H1 (cell line): ENCODE results near the gene APMAP. TPM values are rescaled to one million over a fixed set of nuclear protein-coding genes. Genes with fewer than 3 reads are reported as not detected.

ENCODE experiments used
- GABPA ChIP-seq: IDR thresholded peaks from 2 replicates; pipeline ENCODE4 v1.6.1; 2011; ENCODE audit warnings: mild to moderate bottlenecking, low read length, moderate library complexity, borderline replicate concordance; ENCODE audit not compliant: insufficient read depth
- JUN ChIP-seq: IDR thresholded peaks from 2 replicates; pipeline ENCODE4 v1.6.1; 2011; ENCODE audit warnings: low read depth, mild to moderate bottlenecking, improper control_type of control experiment, low read length
- JUND ChIP-seq: IDR thresholded peaks from 2 replicates; pipeline ENCODE4 v1.6.1; 2011; ENCODE audit warnings: mild to moderate bottlenecking, improper control_type of control experiment, low read length
- PHF8 ChIP-seq: fragments of 200-600 bp; sonication (generic); conservative IDR thresholded peaks from 2 replicates; pipeline ENCODE4 v1.7.1; 2012; ENCODE audit warnings: low read depth, mild to moderate bottlenecking, inconsistent platforms, low read length, moderate library complexity
- SUZ12 ChIP-seq: fragments of 200-600 bp; sonication (generic); IDR thresholded peaks from 2 replicates; pipeline ENCODE4 v1.6.1; 2012; ENCODE audit warnings: mild to moderate bottlenecking, inconsistent platforms, low read length, moderate library complexity, mixed read lengths
- polyA plus RNA-seq, 7 experiments: library from polyadenylated mRNA; depleted of rRNA in 3 of 7; stranded (reverse) in 5 of 7; unstranded in 2 of 7; fragments of >200 nt in 5 of 7; fragments of 200-250 nt in 2 of 7; gene quantifications; 1 replicate in 5 of 7; 2 replicates in 1 of 7; 4 replicates in 1 of 7; pipeline versions ENCODE4 v1.2.1 to v1.2.3, GENCODE V29; 2011 to 2013; ENCODE audit warnings: missing spikeins in 2 of 7, mixed read lengths in 2 of 7
- total RNA-seq: library from RNA; stranded (reverse); fragmentation: NEBNext Ultra II Directional; extraction: Animal tissue kit (Norgen Biotek cat#: 25700); gene quantifications from 2 replicates; pipeline ENCODE4 v1.2.1, GENCODE V29; 2021

Gene APMAP
- total and polyA plus RNA-seq, 2 of the 8 experiments (the other 6 are each of a cell fraction or from before 2014, with no cell fraction given), result 31.3 to 66.0 TPM

DNA sequence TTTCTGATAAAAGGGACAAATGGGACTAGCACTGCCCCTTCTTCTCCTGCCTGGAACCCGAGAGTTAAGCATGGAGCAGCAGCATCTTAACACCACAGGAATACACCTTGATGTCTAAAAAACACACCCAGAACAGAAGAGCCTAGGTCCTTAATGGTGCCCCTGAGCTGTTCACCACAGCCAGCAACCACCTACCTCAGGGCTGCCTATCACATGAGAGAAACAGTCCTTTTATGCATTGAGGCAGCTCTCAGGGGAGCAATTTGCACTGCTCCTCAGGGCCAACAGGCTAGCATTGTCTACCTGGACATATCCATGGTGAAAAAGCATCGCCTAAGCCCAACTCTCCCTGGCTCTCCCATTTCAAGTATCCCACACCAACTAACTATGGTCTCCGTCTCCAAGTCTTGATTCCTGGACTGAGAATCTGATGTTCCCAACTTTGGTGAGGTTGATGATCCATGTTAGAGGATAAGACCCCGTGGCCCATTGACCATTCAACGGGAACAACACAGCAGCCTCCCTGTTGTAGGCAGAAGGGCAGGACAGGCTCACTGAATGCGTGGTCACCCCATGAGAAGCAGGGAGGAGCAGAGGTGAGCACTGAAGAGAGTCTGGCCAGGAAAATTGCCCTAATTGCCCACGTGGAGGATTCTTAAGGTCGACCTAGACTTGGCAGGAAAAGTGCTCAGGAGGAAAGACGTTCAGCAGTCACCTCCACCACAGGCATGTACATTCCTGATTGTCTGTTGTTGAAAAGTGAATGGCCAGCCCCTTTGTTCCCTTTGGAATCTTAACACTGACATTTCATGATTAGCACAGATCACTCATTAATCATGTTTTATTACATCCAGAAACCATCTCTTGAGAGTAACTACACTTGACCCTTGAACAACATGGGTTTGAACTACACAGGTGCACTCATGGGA, 4.2 kb upstream of the APMAP start (continued):
- no peak for TF ChIP-seq GABPA
- no peak for TF ChIP-seq SUZ12
- no peak for TF ChIP-seq JUND
- no peak for TF ChIP-seq JUN
- no peak for TF ChIP-seq PHF8
